ENCODE data around the gene FNDC3B. TPM values are rescaled to one million over a fixed set of nuclear protein-coding genes. Genes with fewer than 3 reads are reported as not detected.

The FNDC3B gene
- total RNA-seq, 1 donor from 2014 or later, result 56.1 TPM

DNA sequence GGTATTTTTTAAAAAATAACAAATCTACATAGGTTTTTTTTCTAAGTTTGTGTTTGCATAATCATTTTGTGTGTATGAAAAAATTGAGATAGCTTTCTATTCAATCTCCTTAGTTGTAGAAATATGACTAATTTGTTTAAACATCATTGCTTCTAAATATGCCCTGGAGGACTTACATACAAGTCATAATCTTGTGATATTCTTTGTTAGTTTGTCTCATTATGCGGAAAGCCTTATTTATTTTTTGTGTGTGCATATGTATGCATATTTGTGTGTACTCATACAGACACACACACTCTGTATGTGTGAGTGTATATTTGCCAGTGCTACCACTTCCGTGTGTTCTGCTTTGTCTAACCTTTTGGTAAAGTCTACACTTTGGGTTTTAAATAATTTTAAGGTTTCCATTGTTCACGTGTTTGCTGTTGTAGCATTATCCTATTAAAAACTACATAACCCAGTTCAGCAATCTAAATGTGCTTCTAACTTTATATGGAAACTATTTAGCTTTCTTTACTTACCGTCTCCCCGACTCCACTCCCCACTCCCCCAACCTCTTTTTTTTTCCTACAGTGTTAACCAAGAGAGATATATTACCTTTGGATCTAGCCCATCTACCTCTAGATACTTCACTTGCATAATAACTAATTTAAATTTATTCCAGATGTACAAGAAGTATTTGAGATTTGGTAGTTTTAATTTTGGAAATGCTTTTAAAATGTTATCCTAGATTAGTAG lies 111.7 kb downstream of the FNDC3B start:
- intact Hi-C loops (cut with DNase I), result loop anchor here (10.0 kb wide), 1 partner anchor 106 kb away; no protein-coding TSS in a partner anchor
- ATAC-seq (ENCODE audit: poor library complexity) (no peak), DNase-seq (no peak)

DNA sequence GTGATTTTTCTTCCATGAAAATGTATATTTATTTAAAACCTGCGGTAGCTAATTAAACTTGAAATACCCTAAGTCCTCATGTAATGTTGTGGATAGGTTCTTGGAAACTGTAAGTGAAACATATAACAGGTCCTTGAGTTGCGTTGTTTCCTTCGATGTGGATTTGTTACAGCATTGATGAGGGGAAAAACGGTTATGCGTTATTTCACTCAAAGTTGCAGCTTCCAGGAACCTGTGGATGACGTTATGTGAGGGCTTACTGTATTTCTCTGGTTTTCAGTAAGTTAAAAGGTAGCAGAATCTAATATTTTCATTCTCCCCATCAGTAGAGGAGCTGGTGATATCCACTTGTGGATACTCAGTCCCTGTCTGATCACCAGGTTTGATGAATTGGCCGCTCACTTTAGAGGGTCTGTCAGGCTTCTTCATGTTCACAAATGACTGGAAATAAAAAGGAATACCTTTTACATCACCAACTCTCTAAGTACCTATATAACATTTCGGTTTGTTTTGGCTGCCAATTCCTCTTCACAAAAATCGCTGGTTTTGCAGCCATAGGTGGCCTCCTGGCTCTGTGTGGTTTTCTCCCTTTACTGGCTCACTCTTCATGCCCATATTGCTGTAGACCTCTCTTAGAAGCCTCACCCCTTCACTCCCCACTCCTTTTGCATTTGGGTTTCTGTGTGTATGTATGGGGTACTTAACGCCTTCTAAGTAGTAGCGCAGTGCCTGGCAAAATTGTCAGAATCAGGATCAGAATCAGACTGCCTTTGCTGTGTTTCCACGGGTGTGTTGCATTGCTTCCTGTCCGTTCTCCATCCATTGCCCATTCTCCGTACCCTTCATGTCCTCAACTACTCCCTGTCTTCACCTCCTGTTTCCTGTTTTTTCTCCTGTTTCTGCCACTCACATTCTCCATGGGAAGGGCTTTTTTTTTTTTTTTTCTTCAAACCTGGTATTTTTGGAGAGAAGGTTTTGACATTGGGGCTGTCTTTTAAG lies 112.6 kb downstream of the FNDC3B start:
- ATAC-seq (ENCODE audit: poor library complexity) (no peak), DNase-seq (no peak)
- intact Hi-C loops (cut with DNase I), result loop anchor here (10.0 kb wide), 1 partner anchor 107 kb away; no protein-coding TSS in a partner anchor

DNA sequence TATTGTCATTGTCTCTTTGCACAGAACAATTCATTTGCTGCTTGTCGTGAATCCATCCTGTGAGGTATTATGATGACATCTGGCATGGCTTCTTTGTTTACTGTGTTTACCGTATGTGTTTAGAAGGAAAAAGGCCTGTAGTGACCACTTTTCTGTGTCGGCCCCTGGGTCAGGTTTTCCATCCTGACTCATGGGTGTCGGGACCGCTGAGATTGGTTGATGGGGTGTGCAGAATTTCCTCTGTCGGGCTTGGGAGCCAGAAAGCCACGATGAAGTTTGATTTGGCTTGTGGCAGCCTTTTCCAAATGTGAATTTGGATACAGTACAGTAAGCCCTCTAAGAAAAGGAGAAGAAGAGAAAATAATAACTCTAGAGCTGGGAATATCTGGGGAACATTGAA lies 113.5 kb downstream of the FNDC3B start:
- no peak for DNase-seq
- ATAC-seq (ENCODE audit: poor library complexity), result peak; percentile 21
- intact Hi-C loops (cut with DNase I), result loop anchor here (10.0 kb wide), 1 partner anchor 108 kb away; no protein-coding TSS in a partner anchor

DNA sequence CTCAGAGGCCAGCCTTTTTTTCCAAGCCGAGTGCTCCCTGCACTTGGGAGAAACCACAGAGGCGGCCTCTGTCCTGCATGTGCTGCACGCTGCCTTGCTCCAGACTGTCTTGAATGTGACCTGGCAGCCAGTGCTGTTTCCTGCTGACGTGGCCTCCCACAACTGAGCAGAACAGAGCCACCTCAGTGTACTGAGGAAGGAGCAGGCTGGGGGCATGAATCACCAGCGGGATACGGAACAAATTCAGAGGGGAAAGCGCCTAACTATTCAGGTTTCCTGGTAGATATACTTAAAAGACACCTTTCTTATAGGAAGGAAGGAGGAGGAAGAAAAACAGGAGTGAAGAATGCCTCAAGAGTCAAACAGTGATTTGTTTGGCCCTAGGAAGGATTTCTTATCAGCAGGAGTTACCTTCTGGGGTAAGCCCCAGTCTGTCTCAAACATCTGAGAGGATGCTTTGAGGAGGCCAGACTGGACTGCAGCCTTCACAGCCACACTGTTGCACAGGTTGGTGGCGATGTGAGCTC lies 114.0 kb downstream of the FNDC3B start:
- intact Hi-C loops (cut with DNase I), result loop anchor here (10.0 kb wide), 1 partner anchor 109 kb away; no protein-coding TSS in a partner anchor
- DNase-seq, result peak; percentile 91
- peak; percentile 97 for ATAC-seq (ENCODE audit: poor library complexity)

DNA sequence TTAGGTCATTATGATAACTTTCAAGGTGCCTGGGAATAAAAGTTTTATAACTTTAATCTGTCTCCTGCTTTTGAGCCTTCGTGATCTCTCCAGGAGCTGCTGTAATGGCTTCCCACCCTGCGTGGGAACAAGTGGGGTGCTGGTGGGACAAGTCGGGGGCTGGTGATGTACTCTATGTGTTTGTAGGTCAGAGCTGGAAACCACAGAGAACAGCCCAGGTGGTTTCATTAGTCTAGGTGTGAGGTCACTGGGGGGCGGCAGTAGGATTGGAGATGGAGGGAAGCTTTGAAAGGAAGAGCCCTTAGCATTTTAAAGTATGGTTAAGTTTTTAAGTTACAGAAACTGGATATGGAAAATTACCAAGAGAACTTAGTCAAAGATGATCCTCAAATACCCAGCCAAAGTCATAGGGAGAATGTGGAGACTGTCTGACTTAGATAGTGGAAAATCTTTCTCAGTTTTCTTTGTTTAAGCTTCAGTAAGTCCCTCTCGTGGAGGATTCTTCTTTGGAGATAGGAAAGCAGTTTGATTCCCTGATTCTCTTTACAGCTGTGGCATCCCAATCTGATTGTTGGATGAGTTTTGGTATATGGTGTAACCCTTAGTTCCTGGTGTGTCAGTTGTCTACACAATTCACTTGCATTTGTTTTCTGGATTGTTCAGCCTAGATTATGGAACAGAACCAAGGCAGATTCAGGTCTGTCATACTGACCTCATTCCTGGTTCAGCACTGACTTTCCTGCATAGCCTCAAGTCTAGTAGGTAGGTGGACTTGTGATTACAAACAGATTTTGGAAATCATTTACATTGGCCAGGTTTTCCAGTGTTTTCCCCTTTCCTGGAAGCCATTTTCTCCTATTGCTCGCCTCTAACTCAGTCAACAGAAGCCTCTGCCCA lies 115.6 kb downstream of the FNDC3B start:
- ATAC-seq (ENCODE audit: poor library complexity) (no peak), DNase-seq (no peak)
- intact Hi-C loops (cut with DNase I), result loop anchor here (5.0 to 10.0 kb wide), 2 partner anchors 37 to 110 kb away; no protein-coding TSS in a partner anchor

DNA sequence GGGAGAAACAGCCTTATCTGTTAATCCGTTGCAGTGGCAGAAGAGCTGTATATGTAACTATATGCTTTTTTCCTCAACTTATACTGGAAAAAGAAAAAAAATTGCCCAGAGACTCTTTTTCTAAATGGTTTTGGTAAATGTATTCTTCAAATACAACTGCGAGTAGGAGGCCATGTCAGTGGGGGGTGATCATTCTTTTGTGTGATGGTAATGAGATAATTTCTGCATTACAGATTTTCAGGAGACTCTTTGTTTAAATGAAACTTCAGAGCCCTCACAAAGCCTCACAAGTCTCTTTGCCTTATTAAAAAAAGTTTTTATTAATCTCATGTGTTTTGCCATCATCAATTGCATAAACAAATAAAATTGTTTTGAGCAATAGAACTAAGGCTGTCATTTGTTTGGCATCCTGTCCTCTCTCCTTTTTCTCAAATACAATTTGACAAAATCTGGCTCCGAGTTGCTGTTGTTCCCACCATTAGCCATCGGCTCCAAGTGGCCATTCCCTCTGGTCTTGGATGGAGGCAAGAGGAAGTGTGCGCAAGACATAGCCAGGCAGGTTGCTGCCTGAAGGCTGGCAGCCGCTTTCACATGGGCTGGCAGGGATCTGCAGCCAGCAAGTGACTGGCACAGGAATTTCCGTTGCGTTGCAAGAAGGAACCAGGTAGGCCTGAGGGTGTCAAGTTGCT lies 116.7 kb downstream of the FNDC3B start:
- DNase-seq, result peak; percentile 45

DNA sequence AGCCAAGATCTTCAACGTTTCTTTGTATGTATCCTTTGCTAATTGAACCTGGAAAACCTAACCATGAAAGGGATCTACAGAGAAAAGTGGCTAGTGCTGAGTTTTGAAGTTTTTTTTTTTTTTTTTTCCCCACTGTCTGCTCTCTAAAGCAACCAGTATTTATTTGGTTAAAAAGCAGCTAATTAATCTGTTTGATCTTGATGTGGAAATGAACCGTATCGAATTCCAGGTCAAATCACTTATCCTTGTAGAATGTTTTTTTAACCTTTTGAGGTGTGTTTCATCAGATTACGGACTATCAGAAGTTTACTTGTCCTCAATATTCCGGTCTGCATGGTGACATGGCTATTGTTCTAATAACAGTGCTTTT lies 117.2 kb downstream of the FNDC3B start:
- intact Hi-C loops (cut with DNase I), result loop anchor here (5.0 to 10.0 kb wide), 2 partner anchors 36 to 112 kb away; no protein-coding TSS in a partner anchor
- DNase-seq (no peak), ATAC-seq (ENCODE audit: poor library complexity) (no peak)

More for the DNA sequence above, 116.7 kb downstream of the FNDC3B start:
- intact Hi-C loops (cut with DNase I), result loop anchor here (5.0 to 10.0 kb wide), 2 partner anchors 36 to 111 kb away; no protein-coding TSS in a partner anchor
- no peak for ATAC-seq (ENCODE audit: poor library complexity)

DNA sequence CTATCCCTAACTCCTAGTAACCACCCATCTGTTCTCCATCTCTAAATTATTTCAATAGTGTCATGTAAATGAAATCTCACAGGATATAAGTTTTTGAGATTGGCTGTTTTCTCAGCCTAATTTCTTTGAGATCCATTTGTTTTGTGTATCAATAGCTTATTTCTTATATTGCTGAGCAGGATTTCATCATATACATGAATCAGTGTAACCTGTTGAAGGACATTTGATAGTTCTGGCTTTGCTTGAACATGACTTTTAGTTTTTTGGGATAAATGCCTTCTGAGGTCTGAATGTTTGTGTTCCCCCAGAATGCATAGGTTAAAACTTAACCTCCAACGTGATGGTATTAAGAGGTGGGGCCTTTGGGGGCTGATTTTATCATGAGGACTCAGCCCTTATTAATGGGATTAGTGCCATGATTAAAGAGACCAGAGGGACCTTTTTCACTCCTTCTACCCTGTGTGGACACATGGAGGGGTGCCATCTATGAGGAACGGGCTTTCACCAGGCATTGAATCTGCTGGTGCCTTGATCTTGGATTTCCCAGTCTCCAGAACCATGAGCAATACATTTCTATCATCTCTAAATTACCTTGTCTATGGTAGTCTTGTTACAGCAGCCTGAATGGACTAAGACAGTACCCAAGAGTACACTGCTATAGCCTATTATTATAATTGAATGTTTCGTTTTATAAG lies 118.3 kb downstream of the FNDC3B start:
- DNase-seq, result no peak
- no peak for ATAC-seq (ENCODE audit: poor library complexity)
- intact Hi-C loops (cut with DNase I), result loop anchor here (5.0 to 10.0 kb wide), 2 partner anchors 35 to 113 kb away; no protein-coding TSS in a partner anchor

DNA sequence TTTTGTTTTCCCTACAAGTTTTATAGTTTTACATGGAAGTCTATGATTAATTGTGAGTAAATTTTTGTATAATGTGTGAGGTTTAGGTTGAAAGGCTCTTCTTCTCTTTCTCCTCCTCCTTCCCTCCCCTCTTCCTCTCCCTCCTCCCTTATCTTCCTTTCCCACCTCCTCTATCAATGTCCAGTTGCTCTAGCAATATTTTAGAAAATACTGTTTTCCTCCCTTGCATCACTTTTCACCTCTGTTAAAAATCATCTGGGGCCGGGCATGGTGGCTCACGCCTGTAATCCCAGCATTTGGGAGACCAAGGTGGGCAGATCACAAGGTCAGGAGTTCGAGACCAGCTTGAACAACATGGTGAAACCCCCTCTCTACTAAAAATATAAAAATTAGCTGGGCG lies 119.4 kb downstream of the FNDC3B start:
- no peak for ATAC-seq (ENCODE audit: poor library complexity)
- no peak for DNase-seq
- intact Hi-C loops (cut with DNase I), result loop anchor here (5.0 to 10.0 kb wide), 2 partner anchors 34 to 114 kb away; no protein-coding TSS in a partner anchor

DNA sequence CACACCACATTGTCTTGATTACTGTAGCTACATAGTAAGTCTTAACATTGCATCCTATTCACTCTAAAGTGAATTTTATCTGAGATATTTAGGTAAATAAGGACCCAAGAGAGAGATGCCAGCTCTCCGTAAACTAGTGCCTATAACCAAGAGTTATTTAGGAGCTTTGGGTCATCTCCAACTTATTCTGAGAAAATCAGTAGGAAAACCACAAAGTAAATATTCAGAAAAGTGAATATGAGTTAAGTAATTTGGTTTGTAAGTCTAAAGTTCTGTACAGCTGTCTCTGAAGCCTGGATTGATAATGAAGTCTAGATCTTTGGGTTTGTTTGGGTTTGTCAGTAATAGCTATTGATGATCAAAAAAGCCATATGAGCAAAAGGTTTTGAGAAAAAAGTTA lies 120.0 kb downstream of the FNDC3B start:
- DNase-seq (no peak), ATAC-seq (ENCODE audit: poor library complexity) (no peak)
- intact Hi-C loops (cut with DNase I), result loop anchor here (5.0 to 10.0 kb wide), 2 partner anchors 33 to 115 kb away; no protein-coding TSS in a partner anchor

DNA sequence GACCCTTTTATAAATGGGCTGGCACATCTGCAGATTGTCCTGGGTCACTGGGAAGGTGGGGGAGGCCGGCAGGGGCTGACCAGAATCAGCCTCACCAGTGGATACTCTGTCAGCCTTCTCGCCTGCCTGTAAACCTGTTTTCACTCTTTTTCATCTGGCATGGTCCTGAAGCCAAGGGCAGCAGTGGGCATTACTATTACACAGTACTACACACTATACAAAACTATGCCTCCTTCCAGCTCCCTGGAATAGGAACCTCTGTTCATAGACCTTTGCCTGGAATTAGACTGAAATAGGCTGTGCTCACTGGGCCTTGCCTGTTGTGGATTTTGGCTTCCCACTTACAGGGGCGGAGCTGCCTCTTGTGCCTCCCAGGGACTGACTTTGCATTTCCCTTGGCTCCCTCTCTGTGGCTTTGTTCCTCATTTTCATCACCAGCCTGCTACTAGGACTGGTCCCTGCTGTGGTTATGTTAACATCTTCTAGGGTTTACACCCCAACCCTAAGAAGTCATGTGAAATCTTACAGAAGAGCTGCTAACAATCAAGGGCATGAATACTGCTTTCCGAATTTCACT lies 120.7 kb downstream of the FNDC3B start:
- peak; percentile 86 for ATAC-seq (ENCODE audit: poor library complexity)
- DNase-seq, result peak; percentile 62
- intact Hi-C loops (cut with DNase I), result loop anchor here (5.0 to 10.0 kb wide), 2 partner anchors 32 to 115 kb away; no protein-coding TSS in a partner anchor

DNA sequence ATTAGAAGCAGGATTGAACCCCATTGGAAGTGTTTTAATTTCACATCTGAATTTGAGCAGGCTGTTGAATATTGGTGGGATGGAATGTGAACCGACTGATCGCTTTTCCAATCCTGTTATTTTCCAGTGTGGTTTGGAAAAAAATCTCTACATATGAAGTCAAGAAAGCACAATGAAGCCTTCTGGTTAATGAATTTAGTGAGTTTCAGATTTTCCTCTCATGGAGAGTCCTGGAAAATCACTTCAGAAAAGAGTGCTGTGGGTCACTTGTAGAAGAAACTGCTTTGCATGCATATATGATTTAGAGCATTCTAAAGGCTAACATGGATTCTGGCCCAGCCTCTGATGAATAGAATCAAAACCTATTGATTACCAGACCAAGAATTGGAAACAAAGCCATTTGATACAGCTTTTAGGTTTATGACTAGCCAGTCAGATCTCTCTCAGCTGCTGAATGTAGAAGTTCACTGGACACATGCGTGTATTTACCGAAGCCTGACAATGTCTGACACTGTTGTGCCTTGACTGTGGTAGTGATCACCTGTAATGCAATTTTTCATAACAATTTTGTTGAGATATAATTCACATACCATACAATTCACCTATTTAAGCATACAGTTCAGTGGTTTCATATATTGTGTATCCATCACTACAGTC lies 121.9 kb downstream of the FNDC3B start:
- DNase-seq (no peak), ATAC-seq (ENCODE audit: poor library complexity) (no peak)
- intact Hi-C loops (cut with DNase I), result no loop called here

DNA sequence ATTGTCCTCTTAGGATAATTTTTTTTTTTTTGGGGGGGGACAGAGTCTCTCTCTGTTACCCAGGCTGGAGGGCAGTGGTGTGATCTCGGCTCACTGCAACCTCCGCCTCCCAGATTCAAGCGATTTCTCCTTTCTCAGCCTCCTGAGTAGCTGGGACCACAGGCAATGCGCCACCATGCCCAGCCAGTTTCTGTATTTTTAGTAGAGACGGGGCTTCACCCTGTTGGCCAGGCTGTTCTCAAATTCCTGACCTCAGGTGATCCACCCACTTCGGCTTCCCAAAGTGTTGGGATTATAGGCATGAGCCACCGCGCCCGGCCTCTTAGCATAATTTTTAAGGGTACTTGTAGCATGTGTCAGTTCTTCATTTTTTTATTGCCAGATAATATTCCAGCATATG lies 122.6 kb downstream of the FNDC3B start:
- ATAC-seq (ENCODE audit: poor library complexity) (no peak), DNase-seq (no peak)
- intact Hi-C loops (cut with DNase I), result no loop called here

DNA sequence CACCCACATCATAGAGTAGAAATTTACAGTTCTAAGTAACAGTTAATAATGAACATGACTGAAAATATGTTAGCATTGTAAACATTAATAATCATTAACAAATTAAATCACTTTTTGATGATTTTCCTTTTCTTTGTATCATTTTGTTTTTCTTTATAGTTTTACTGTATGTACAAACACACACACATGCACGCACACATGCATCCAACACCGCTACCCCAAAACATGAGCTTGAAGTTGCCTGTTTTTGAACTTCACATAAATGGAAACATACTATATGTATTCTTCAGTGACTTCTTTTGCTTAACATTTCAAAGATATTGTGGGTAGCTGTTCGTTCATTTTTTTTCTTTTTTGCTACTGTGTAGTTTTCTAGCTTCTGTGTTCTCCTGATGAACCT lies 123.9 kb downstream of the FNDC3B start:
- ATAC-seq (ENCODE audit: poor library complexity) (no peak), DNase-seq (no peak)
- intact Hi-C loops (cut with DNase I), result no loop called here

DNA sequence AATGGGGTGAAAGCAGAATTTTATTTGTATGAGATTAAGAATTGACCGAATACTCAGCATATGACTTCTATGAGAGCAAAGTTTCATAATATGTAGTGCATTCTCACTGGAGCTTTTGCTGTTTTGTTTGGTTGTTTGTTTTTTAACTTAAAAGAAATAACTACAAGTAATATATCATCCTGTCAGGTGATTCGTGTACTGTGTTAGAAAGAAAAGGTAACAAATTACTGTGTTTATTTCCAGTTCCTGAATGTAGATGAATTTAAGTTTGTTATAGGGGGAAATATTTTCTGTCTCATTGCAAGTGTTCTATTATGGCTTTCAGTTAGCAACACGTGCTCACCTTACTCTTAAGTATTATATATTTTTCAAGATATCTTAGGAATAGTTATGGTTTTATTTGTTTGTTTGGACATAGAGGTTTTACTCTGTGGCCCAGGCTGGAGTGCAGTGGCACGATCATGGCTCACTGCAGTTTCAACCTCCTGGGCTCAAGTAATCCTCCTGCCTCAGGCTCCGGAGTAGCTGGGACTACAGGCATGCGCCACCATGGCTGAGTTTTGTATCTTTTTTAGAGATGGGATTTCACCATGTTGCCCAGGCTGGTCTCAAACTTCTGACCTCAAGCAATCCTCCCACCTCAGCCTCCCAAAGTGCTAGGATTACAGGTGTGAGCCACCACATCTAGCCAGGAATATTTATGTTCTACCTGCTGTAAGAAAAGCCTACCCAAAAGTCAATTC lies 125.4 kb downstream of the FNDC3B start:
- no peak for ATAC-seq (ENCODE audit: poor library complexity)
- intact Hi-C loops (cut with DNase I), result no loop called here
- no peak for DNase-seq
